ENCODE results near the gene CR1L.

DNA sequence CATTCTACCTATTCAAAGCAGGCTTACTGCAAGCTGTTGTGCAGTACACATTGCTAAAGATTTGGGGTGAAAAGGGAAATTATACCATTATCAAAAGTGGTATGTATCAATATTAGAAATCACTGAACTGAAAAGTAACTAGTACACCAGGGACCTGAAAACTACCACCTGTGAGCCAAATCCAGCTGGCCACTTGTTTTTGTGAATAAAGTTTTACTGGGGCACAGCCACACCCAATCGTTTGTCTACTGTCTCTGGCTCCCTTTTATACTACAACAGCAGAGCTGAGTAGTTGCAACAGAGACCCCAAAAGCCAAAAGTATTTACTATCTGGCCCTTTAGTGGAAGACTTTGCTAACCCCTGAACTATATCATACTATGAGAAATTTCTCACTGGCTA lies 13.8 kb upstream of the CR1L start:
- TF ChIP-seq, protein P1, sequence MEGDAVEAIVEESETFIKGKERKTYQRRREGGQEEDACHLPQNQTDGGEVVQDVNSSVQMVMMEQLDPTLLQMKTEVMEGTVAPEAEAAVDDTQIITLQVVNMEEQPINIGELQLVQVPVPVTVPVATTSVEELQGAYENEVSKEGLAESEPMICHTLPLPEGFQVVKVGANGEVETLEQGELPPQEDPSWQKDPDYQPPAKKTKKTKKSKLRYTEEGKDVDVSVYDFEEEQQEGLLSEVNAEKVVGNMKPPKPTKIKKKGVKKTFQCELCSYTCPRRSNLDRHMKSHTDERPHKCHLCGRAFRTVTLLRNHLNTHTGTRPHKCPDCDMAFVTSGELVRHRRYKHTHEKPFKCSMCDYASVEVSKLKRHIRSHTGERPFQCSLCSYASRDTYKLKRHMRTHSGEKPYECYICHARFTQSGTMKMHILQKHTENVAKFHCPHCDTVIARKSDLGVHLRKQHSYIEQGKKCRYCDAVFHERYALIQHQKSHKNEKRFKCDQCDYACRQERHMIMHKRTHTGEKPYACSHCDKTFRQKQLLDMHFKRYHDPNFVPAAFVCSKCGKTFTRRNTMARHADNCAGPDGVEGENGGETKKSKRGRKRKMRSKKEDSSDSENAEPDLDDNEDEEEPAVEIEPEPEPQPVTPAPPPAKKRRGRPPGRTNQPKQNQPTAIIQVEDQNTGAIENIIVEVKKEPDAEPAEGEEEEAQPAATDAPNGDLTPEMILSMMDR (IDR thresholded peaks at IDR 0.05), result no peak
- TF ChIP-seq POLR2A (IDR thresholded peaks at IDR 0.05), result no peak
